ENCODE data around the gene LARP4. TPM values are rescaled to one million over a fixed set of nuclear protein-coding genes. Genes with fewer than 3 reads are reported as not detected.
"Not testable (repeated sequence)": the region's sequence is repeated elsewhere in the genome, so short reads cannot be mapped to it uniquely, and the experiment has no call there.

Gene LARP4
- total RNA-seq, 4 donors from 2014 or later, result 25.2 to 55.3 (median 38.1) TPM

DNA sequence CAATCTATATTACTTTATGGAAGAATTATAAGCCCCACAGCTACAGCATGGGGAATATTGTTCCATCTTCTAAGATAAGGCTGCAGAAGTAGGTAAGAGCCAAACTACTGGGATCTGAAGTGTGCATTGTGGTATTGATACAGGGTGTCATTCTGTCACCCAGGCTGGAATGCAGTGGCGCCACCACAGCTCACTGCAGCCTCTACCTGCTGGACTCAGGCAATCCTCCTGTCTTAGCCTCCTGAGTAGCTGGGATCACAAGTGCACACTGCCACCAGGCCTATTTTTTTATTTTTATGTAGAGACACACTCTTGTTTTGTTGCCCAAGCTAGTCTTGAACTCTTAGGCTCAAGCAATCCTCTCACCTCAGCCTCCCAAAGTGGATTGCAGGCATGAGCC, 82.8 kb downstream of the LARP4 start:
- TF ChIP-seq POLR2A (IDR thresholded peaks at IDR 0.05) (no peak), CTCF (IDR thresholded peaks at IDR 0.05) (no peak)
- H3K36me3 ChIP-seq, result no peaks in the 10 kb centered on the region
- H3K27ac ChIP-seq, result no peak overlapping the region
- DNase-seq, result no peak
- no peaks in the 10 kb centered on the region for H3K27me3 ChIP-seq
- H3K4me1 ChIP-seq, result no peaks in the 10 kb centered on the region
- no peaks in the 10 kb centered on the region for H3K9me3 ChIP-seq
- H3K4me3 ChIP-seq, result no peak overlapping the region

DNA sequence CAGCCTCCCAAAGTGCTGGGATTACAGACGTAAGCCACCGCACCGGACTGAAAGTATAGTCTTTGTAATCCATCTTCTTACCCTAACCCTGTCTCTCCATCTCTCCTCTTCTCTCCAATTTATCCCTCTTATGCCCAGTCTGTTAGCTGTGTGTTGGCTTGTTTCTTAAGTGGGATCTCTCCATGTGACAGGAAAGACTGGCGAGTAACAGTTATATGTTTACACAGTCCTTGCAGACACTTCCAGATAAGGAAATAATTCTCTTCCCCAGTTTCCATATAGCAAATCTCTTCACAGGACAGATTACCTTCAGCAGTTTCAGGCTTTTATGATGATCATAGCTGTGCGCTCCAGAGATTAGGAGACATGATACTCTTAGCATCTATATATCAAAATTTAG, 88.1 kb downstream of the LARP4 start:
- Histone ChIP-seq H3K4me1 (no peaks in the 10 kb centered on the region), H3K27ac (no peak overlapping the region), H3K9me3 (peaks cover 0 to 20% (median 6%) of the 10 kb centered on the region in 4 donors), H3K4me3 (no peak overlapping the region), H3K36me3 (no peaks in the 10 kb centered on the region), H3K27me3 (no peaks in the 10 kb centered on the region)
- no peak for TF ChIP-seq CTCF (IDR thresholded peaks at IDR 0.05)
- TF ChIP-seq POLR2A (IDR thresholded peaks at IDR 0.05), result no peak
- no peak for DNase-seq

GRCh38 chr12:50498119-50498518, 97.4 kb downstream of the LARP4 start:
- not testable (repeated sequence) for H3K27me3 ChIP-seq, DNase-seq, H3K4me1 ChIP-seq, H3K27ac ChIP-seq, H3K36me3 ChIP-seq, H3K4me3 ChIP-seq
- peaks cover 0 to 32% (median 13%) of the 10 kb centered on the region in 4 donors for H3K9me3 ChIP-seq

- Histone ChIP-seq H3K27me3 (no peaks in the 10 kb centered on the region), H3K4me3 (peak within 1 kb of the TSS; percentile 76 to 100 (median 91)), H3K27ac (peak within 1 kb of the TSS; percentile 91 to 95 (median 93)), H3K9me3 (no peaks in the 10 kb centered on the region), H3K36me3 (no peaks in the 10 kb centered on the region), H3K4me1 (peaks cover 0 to 33% (median 16%) of the 10 kb centered on the region in 4 donors)
- peak; percentile 96 to 98 (median 97) for DNase-seq
- peak in 1 of 2 donors; percentile 52 for TF ChIP-seq POLR2A (IDR thresholded peaks at IDR 0.05)
- peak; percentile 82 to 99 (median 98) for TF ChIP-seq CTCF (IDR thresholded peaks at IDR 0.05)
Observed at GRCh38 chr12:50504798-50505674, 104.4 kb downstream of the LARP4 start, which contains the start of gene DIP2B. Gene DIP2B, plus strand, starts transcription at chr12:50504985. Its CDS starts 156 bp downstream, at chr12:50505141.

- TF ChIP-seq POLR2A (IDR thresholded peaks at IDR 0.05), result no peak
- no peak for TF ChIP-seq CTCF (IDR thresholded peaks at IDR 0.05)
- Histone ChIP-seq H3K27ac (peak overlapping the region; percentile 91 to 95 (median 93)), H3K4me3 (peak overlapping the region; percentile 76 to 100 (median 91)), H3K9me3 (no peaks in the 10 kb centered on the region), H3K27me3 (no peaks in the 10 kb centered on the region), H3K4me1 (peaks cover 0 to 35% (median 18%) of the 10 kb centered on the region in 4 donors), H3K36me3 (no peaks in the 10 kb centered on the region)
- DNase-seq, result peak in 2 of 3 donors; percentile 70
Observed at GRCh38 chr12:50505675-50506530, 105.2 kb downstream of the LARP4 start.

Measured in Peyer's patch (tissue), 4 donors.